ENCODE measurements around the gene RAB7A.

DNA sequence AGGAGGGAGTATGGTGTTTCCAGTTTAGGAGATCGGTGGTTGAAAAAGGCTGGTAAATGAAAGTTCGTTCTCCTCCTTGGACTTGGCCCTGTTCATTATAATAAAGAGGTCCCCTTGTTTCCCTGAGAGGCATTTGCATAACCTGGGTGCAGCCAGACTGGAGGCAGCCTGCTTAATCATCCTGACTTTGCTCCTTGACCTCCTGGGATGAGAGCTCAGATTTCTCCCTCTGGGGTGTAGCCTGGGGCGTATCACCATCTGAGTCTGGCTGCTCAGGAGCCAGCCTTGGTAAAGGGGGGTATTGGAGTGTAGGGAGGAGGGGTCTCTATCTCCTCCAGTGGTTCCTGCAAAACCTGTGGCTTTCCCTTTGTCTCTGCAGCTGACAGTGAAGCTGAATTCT lies 132.2 kb downstream of the RAB7A start:
- TF ChIP-seq, protein P1, sequence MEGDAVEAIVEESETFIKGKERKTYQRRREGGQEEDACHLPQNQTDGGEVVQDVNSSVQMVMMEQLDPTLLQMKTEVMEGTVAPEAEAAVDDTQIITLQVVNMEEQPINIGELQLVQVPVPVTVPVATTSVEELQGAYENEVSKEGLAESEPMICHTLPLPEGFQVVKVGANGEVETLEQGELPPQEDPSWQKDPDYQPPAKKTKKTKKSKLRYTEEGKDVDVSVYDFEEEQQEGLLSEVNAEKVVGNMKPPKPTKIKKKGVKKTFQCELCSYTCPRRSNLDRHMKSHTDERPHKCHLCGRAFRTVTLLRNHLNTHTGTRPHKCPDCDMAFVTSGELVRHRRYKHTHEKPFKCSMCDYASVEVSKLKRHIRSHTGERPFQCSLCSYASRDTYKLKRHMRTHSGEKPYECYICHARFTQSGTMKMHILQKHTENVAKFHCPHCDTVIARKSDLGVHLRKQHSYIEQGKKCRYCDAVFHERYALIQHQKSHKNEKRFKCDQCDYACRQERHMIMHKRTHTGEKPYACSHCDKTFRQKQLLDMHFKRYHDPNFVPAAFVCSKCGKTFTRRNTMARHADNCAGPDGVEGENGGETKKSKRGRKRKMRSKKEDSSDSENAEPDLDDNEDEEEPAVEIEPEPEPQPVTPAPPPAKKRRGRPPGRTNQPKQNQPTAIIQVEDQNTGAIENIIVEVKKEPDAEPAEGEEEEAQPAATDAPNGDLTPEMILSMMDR (IDR thresholded peaks at IDR 0.05), result no peak
- no peak for TF ChIP-seq EZH2 (IDR thresholded peaks at IDR 0.05; ENCODE audit: borderline replicate concordance, insufficient read depth, low read depth, low read length, poor library complexity, severe bottlenecking)

Measured in B cell (primary cell).